ENCODE measurements around the gene NPHP4. TPM values are rescaled to one million over a fixed set of nuclear protein-coding genes. Genes with fewer than 3 reads are reported as not detected.

NPHP4 gene
- total RNA-seq, 6 experiments from 2014 or later: 1.5 to 6.0 (median 2.0) TPM

DNA sequence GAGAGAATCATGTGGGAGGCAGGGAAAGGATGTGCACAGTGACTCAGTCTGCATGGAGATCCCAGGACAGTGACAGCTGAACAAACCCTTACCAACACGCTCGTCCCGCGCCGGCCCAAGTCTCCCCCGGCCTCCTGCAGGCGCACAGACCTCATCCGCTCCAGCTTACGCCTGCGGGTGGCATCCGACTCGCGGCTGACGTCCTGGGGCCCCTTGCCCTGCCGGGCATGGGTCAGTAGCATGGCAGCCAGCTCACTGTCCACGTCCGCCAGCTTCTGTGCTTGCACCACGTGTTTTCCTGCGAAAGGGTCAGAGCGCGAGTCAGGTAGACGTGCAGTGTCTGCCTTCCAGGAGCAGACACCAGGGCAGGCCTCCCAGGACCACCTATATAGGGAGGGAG, 115.2 kb downstream of the NPHP4 start:
- Histone ChIP-seq H3K9me3 (no peaks in the 10 kb centered on the region), H3K4me1 (no peaks in the 10 kb centered on the region), H3K27me3 (no peaks in the 10 kb centered on the region), H3K4me3 (no peak overlapping the region), H3K27ac (no peak overlapping the region), H3K36me3 (no peaks in the 10 kb centered on the region)
- DNase-seq (no peak), ATAC-seq (no peak)
- WGBS (ENCODE audit: insufficient coverage, low coverage, low lambda C conversion rate, missing lambda C conversion rate): 74% methylated on average over 8 of the region's 22 CpGs
- intact Hi-C loops (cut with DNase I): no loop called here
- TF ChIP-seq, protein P1, sequence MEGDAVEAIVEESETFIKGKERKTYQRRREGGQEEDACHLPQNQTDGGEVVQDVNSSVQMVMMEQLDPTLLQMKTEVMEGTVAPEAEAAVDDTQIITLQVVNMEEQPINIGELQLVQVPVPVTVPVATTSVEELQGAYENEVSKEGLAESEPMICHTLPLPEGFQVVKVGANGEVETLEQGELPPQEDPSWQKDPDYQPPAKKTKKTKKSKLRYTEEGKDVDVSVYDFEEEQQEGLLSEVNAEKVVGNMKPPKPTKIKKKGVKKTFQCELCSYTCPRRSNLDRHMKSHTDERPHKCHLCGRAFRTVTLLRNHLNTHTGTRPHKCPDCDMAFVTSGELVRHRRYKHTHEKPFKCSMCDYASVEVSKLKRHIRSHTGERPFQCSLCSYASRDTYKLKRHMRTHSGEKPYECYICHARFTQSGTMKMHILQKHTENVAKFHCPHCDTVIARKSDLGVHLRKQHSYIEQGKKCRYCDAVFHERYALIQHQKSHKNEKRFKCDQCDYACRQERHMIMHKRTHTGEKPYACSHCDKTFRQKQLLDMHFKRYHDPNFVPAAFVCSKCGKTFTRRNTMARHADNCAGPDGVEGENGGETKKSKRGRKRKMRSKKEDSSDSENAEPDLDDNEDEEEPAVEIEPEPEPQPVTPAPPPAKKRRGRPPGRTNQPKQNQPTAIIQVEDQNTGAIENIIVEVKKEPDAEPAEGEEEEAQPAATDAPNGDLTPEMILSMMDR (IDR thresholded peaks at IDR 0.05): no peak
- TF ChIP-seq POLR2A (IDR thresholded peaks at IDR 0.05): no peak

DNA sequence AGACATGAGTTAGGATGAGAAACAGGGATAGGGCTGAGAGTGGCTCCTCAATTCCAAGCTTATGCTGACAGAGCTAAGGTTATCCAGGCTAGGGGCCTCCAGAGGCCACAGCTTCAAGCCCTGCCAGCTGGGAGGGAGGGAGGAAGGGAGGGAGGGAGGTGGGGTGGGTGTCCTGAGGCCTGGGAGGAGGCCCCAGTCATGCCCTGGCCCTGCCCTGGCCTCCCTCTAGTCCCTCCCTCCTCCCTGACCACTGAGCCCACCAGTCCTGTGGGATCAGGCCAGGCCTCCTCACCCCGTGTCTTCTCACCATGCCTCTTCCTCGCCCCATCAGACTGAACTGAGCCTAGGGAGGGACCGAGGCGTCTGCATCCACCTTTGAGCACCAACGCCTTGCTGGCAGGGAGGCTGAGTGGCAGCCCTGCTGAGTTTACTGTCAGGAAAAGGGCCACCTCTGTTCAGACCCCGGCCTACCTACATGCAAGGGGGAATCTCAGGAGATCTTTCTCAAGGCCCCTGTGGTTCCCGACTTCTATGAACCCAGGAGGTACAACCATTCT, 116.1 kb downstream of the NPHP4 start:
- ATAC-seq (no peak), DNase-seq (no peak)
- no peaks in the 10 kb centered on the region for H3K9me3 ChIP-seq
- H3K4me3 ChIP-seq: no peak overlapping the region
- no peaks in the 10 kb centered on the region for H3K36me3 ChIP-seq
- intact Hi-C loops (cut with DNase I): no loop called here
- H3K27ac ChIP-seq: no peak overlapping the region
- no peaks in the 10 kb centered on the region for H3K4me1 ChIP-seq
- no peak for TF ChIP-seq POLR2A (IDR thresholded peaks at IDR 0.05)
- TF ChIP-seq, protein P1 (IDR thresholded peaks at IDR 0.05): no peak
- H3K27me3 ChIP-seq: no peaks in the 10 kb centered on the region
- 63% methylated on average over 2 of the region's 7 CpGs for WGBS (ENCODE audit: insufficient coverage, low coverage, low lambda C conversion rate, missing lambda C conversion rate)

DNA sequence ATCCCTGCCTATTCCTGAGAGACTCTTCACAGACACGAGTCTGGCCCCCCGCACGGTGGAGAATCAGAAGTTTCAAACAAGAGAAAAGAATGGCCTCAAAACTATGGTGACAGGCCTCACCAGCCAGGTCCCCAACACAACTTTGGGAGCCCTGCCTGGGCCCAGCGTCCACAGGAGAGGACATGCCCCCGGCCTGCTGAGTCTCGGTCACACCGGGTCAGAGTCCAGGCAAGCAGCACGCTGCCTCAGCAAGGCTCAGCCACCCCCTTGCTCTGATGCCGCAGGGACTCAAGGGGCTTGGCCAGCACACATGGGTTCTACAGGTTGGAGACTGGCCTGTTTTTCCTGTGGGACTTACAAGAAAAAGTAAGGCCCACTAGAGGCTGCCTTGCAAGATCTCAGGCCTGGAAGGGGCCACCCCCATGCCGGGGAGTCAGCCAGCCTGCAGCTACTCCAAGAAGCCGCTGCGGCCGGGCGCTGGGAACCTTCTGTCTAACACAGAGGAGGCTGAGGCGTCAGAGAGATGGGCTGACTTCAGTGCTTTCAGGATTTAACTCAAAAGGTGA, 116.8 kb downstream of the NPHP4 start:
- intact Hi-C loops (cut with DNase I): no loop called here
- 94% methylated on average over 3 of the region's 15 CpGs for WGBS (ENCODE audit: insufficient coverage, low coverage, low lambda C conversion rate, missing lambda C conversion rate)
- no peaks in the 10 kb centered on the region for H3K36me3 ChIP-seq
- H3K4me3 ChIP-seq: no peak overlapping the region
- no peak for ATAC-seq
- H3K27me3 ChIP-seq: no peaks in the 10 kb centered on the region
- no peak overlapping the region for H3K27ac ChIP-seq
- no peaks in the 10 kb centered on the region for H3K9me3 ChIP-seq
- TF ChIP-seq, protein P1 (IDR thresholded peaks at IDR 0.05): no peak
- TF ChIP-seq POLR2A (IDR thresholded peaks at IDR 0.05): no peak
- DNase-seq: no peak
- H3K4me1 ChIP-seq: no peaks in the 10 kb centered on the region

DNA sequence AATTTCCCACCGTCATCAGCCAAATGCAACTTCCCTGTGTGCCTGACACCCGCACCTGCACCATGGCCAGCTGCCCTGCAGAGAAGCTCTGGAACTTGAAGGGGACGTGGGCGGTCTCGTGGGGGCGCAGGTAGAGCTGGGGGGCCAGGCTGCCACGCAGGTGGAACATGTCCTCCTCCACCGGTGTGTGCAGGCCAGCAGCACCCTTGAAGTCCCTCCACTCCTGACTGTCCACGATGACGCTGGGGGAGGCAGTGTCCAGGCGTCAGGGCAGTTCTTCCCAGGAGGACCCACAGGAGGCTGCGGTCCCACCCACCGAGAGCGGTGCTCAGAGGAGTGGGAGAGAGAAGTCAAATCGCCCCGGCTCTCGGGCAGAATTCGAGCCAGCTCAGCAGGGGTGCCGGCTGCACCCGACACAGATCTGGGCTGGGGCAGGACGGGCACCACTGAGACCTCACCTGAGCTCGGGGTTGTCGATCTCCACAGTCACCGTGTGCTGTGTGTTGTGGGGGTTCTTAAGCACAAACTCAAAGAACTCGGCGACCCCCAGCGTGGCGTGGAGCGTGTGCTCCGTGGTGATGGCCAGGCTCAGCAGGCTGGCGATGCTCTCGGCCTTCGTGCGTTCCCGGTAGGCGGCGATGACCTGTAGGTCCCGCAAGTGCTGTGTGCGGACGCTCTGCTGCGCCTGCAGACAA, 117.7 kb downstream of the NPHP4 start:
- Histone ChIP-seq H3K4me3 (no peak overlapping the region), H3K9me3 (no peaks in the 10 kb centered on the region), H3K27me3 (no peaks in the 10 kb centered on the region), H3K4me1 (no peaks in the 10 kb centered on the region), H3K36me3 (no peaks in the 10 kb centered on the region), H3K27ac (no peak overlapping the region)
- TF ChIP-seq, protein P1 (IDR thresholded peaks at IDR 0.05): no peak
- no peak for TF ChIP-seq POLR2A (IDR thresholded peaks at IDR 0.05)
- intact Hi-C loops (cut with DNase I): no loop called here
- DNase-seq (no peak), ATAC-seq (no peak)
- WGBS (ENCODE audit: insufficient coverage, low coverage, low lambda C conversion rate, missing lambda C conversion rate): no CpG with 5 or more reads among the region's 41 CpGs

All from right lobe of liver (tissue), 6 donors.